B cell (primary cell): Measurements from ENCODE around the gene RBM33. TPM values are rescaled to one million over a fixed set of nuclear protein-coding genes. Genes with fewer than 3 reads are reported as not detected.

ENCODE experiments used
- ATAC-seq: fragments of 200-7000 bp; cut with Tn5 transposase; one replicate; pipeline ENCODE4 v1.10.0; 2021; ENCODE audit warnings: low read depth, mild to moderate bottlenecking, moderate number of reproducible peaks, moderate library complexity
- CTCF ChIA-PET: fragments of 350-600 bp; sonication (Branson Sonifier 250); formaldehyde crosslinking; loops from one replicate; lab custom pipeline; 2021; ENCODE audit warnings: antibody characterized with exemption, inconsistent platforms; lab: Charles Lee
- POLR2A ChIA-PET: fragments of 350-600 bp; sonication (Branson Sonifier 250); formaldehyde crosslinking; loops from one replicate; lab custom pipeline; 2021; ENCODE audit warnings: antibody characterized with exemption; lab: Charles Lee
- DNase-seq: peaks from one replicate; pipeline ENCODE4 v3.0.0; 2013
- H2AFZ ChIP-seq: 2 replicates; pipeline ENCODE4 v1.6.1; 2012; ENCODE audit warnings: mild to moderate bottlenecking, low read depth, low read length; ENCODE audit not compliant: insufficient read depth, poor library complexity, severe bottlenecking
- H3K27ac ChIP-seq, 2 donors: 1 replicate in 1 of 2; 2 replicates in 1 of 2; pipeline ENCODE4 v1.5.1; 2012 to 2013; ENCODE audit warnings: low read length in 2 of 2, mild to moderate bottlenecking in 2 of 2, moderate library complexity in 1 of 2
- H3K27me3 ChIP-seq, 4 experiments: fragments of 200-600 bp in 1 of 4; sonication (generic) in 1 of 4; replicated peaks in 1 of 4; 1 replicate in 2 of 4; 2 replicates in 2 of 4; pipeline versions ENCODE4 v1.6.1 to v1.7.0; 2013 to 2016; ENCODE audit warnings: low read length in 3 of 4, mild to moderate bottlenecking in 2 of 4, mixed read lengths in 1 of 4, moderate library complexity in 1 of 4; ENCODE audit not compliant: insufficient read depth in 4 of 4, control insufficient read depth in 3 of 4; ENCODE audit errors: control extremely low read depth in 1 of 4
- H3K36me3 ChIP-seq, 2 experiments: replicated peaks in 1 of 2; 1 replicate in 1 of 2; 2 replicates in 1 of 2; pipeline versions ENCODE4 v1.6.1 to v1.7.1; 2013; ENCODE audit warnings: low read length in 1 of 2; ENCODE audit not compliant: insufficient read depth in 2 of 2, control insufficient read depth in 1 of 2; ENCODE audit errors: control extremely low read depth in 1 of 2, extremely low read depth in 1 of 2
- H3K4me1 ChIP-seq, 2 donors: fragments of 200-600 bp in 1 of 2; sonication (generic) in 1 of 2; 1 replicate in 1 of 2; 2 replicates in 1 of 2; pipeline versions ENCODE4 v1.5.1 to v1.6.1; 2013 to 2017; ENCODE audit warnings: low read length in 2 of 2; ENCODE audit not compliant: control insufficient read depth in 2 of 2, insufficient read depth in 2 of 2
- H3K4me2 ChIP-seq: replicated peaks from 2 replicates; pipeline ENCODE3; 2012; ENCODE audit warnings: mild to moderate bottlenecking, low read depth, low read length; ENCODE audit not compliant: poor library complexity, severe bottlenecking
- H3K4me3 ChIP-seq, 5 experiments: fragments of 200-600 bp in 1 of 5; sonication (generic) in 1 of 5; 1 replicate in 3 of 5; 2 replicates in 2 of 5; pipeline versions ENCODE4 v1.5.1 to v1.7.0; 2011 to 2016; ENCODE audit warnings: low read length in 4 of 5, mild to moderate bottlenecking in 4 of 5, low read depth in 2 of 5, control low read depth in 1 of 5, moderate library complexity in 1 of 5; ENCODE audit not compliant: insufficient read depth in 1 of 5; ENCODE audit errors: control extremely low read depth in 1 of 5, extremely low read depth in 1 of 5
- H3K79me2 ChIP-seq: fragments of 200-600 bp; sonication (generic); one replicate; pipeline ENCODE4 v1.6.0; 2016; ENCODE audit warnings: low read length; ENCODE audit not compliant: control insufficient read depth, insufficient read depth
- H3K9ac ChIP-seq: fragments of 200-600 bp; sonication (generic); 2 replicates; pipeline ENCODE4 v1.6.1; 2017; ENCODE audit warnings: mild to moderate bottlenecking, low read length, moderate library complexity
- H3K9me3 ChIP-seq, 3 donors: one replicate each; pipeline versions ENCODE4 v1.6.1 to v1.7.1; 2013; ENCODE audit warnings: low read length in 2 of 3; ENCODE audit not compliant: control insufficient read depth in 2 of 3, insufficient read depth in 1 of 3; ENCODE audit errors: control extremely low read depth in 1 of 3
- H4K20me1 ChIP-seq: 2 replicates; pipeline ENCODE4 v1.6.0; 2012; ENCODE audit warnings: mild to moderate bottlenecking, low read length; ENCODE audit not compliant: insufficient read depth, control insufficient read depth, poor library complexity, severe bottlenecking
- H3K27ac Mint-ChIP-seq: one replicate; pipeline ENCODE4 v1.8.0; 2021; ENCODE audit warnings: mixed read lengths
- H3K27me3 Mint-ChIP-seq: one replicate; pipeline ENCODE4 v1.8.0; 2021; ENCODE audit warnings: mixed read lengths
- H3K4me1 Mint-ChIP-seq: one replicate; pipeline ENCODE4 v1.8.0; 2021; ENCODE audit warnings: mixed read lengths
- H3K4me3 Mint-ChIP-seq: one replicate; pipeline ENCODE4 v1.8.0; 2021; ENCODE audit warnings: mixed read lengths
- H3K9me3 Mint-ChIP-seq: one replicate; pipeline ENCODE4 v1.8.0; 2022; ENCODE audit warnings: mixed read lengths; ENCODE audit not compliant: insufficient read depth
- EZH2 ChIP-seq: IDR thresholded peaks from 2 replicates; pipeline ENCODE4 v1.6.1; 2012; ENCODE audit warnings: borderline replicate concordance, low read depth, mild to moderate bottlenecking, moderate library complexity, low read length; ENCODE audit not compliant: insufficient read depth, poor library complexity, severe bottlenecking
- WGBS: methylation state at CpG from one replicate; pipeline ENCODE4 v1.1.5; 2013; ENCODE audit warnings: missing lambda C conversion rate; ENCODE audit not compliant: insufficient coverage; 5-methylcytosine and 5-hydroxymethylcytosine counted together
- intact Hi-C: fragments of 100-400 bp; cut with micrococcal nuclease; formaldehyde crosslinking; loops from one replicate; pipeline ENCODE4 v1.10.0; 2022
- polyA minus RNA-seq: library from RNA; depleted of rRNA, polyadenylated mRNA; stranded (reverse); fragments of >200 nt; gene quantifications from 2 replicates; pipeline ENCODE4 v1.2.3, GENCODE V29; 2012
- polyA plus RNA-seq: library from polyadenylated mRNA; depleted of rRNA; stranded (reverse); fragments of >200 nt; gene quantifications from 2 replicates; pipeline ENCODE4 v1.2.3, GENCODE V29; 2012
- total RNA-seq, 2 donors: library from RNA; stranded (reverse); fragments of 120-200 nt in 1 of 2; gene quantifications; 1 replicate in 1 of 2; 2 replicates in 1 of 2; pipeline versions ENCODE4 v1.2.3 to v1.2.4, GENCODE V29; 2013 to 2022
- TF ChIP-seq, protein P1 (sequence below): fragments of 200-600 bp; IDR thresholded peaks from one replicate; pipeline ENCODE4 v1.8.0; 2022; ENCODE audit warnings: antibody characterized with exemption, mild to moderate bottlenecking

RBM33 gene, protein sequence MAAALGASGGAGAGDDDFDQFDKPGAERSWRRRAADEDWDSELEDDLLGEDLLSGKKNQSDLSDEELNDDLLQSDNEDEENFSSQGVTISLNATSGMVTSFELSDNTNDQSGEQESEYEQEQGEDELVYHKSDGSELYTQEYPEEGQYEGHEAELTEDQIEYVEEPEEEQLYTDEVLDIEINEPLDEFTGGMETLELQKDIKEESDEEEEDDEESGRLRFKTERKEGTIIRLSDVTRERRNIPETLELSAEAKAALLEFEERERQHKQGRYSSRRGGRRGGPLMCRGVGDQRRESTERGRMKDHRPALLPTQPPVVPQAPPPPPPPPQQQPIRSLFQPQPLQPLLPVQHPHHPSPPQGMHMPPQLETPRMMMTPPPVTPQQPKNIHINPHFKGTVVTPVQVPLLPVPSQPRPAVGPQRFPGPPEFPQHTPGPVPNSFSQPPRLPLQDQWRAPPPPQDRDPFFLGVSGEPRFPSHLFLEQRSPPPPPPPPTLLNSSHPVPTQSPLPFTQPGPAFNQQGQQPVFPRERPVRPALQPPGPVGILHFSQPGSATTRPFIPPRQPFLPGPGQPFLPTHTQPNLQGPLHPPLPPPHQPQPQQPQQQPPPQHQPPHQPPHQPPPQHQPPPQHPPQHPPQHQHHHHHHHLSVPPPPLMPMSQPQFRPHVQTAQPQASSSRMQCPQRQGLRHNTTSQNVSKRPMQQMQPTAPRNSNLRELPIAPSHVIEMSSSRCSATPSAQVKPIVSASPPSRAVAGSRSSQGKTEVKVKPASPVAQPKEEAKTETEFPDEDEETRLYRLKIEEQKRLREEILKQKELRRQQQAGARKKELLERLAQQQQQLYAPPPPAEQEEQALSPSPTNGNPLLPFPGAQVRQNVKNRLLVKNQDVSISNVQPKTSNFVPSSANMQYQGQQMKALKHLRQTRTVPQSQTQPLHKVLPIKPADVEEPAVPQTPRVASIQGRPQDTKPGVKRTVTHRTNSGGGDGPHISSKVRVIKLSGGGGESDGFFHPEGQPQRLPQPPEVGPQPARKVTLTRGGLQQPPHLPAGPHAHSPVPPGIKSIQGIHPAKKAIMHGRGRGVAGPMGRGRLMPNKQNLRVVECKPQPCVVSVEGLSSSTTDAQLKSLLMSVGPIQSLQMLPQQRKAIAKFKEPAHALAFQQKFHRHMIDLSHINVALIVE
- total RNA-seq (185 and 189 TPM in 2 replicates), polyA plus RNA-seq (33.5 and 42.3 TPM in 2 replicates), polyA minus RNA-seq (49.1 and 74.8 TPM in 2 replicates)
- total RNA-seq (2013) = 80.3 TPM

DNA sequence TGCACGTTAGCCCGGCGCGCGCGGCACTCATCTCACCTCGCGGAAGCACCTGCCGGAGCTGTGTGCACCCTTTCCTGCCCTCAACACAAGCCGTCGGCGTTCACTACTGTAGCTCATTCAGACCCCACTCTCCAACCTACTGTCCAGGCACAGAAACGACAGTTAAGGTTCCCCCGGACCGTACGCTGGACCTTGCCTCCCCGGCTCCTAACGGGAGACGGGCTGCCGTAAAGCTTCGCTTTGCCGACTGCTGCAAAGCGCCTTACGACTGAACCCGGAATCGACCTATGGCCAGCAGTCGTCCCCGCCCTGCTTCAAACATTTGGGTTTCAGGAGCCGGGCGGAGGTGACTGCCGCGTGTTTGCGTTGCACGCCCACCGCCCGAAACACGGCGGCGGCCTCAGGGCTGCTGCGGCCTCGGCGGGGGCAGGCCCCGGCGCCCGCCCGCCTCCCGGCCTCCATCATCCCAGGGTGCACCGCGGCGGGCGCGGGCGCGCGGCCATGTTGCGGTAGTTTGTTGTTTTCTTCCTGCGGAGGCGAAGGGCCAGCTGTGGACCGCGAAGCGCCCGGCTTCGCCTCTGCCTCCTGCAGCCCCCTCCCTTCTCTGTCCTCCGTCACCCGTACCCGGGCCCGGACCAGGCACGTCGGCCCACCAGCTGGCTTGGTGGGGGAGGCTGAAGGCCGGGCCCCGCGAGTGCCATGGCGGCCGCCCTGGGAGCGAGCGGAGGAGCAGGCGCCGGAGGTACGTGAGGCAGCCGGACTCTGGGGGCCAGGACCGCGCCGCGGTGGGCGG lies at the start of gene RBM33:
RBM33 (plus strand) TSS at position 484 of the 793 bp plus-strand sequence; CDS start at position 700, 216 bp downstream.
- Mint-ChIP-seq H3K27ac (peak within 1 kb of the TSS; percentile 96), H3K4me1 (peaks cover 45% of the 10 kb centered on the region), H3K4me3 (peak within 1 kb of the TSS; percentile 92), H3K27me3 (no peaks in the 10 kb centered on the region), H3K9me3 (peaks cover 5% of the 10 kb centered on the region)
- Histone ChIP-seq H2AFZ (peak within 1 kb of the TSS; percentile 99), H3K9me3 (peaks cover 0 to 12% (median 6%) of the 10 kb centered on the region in 3 donors), H3K4me1 (peaks cover 20 to 25% of the 10 kb centered on the region in 2 donors), H4K20me1 (peaks cover 5% of the 10 kb centered on the region), H3K4me2 (peak within 1 kb of the TSS; percentile 81), H3K36me3 (peaks cover 2 to 23% of the 10 kb centered on the region in 2 experiments), H3K4me3 (peak within 1 kb of the TSS; percentile 70 to 96 (median 90)), H3K79me2 (peaks cover 62% of the 10 kb centered on the region), H3K27ac (peak within 1 kb of the TSS; percentile 88 to 92), H3K27me3 (no peaks in the 10 kb centered on the region), H3K9ac (peak within 1 kb of the TSS; percentile 92)
- TF ChIP-seq, protein P1, sequence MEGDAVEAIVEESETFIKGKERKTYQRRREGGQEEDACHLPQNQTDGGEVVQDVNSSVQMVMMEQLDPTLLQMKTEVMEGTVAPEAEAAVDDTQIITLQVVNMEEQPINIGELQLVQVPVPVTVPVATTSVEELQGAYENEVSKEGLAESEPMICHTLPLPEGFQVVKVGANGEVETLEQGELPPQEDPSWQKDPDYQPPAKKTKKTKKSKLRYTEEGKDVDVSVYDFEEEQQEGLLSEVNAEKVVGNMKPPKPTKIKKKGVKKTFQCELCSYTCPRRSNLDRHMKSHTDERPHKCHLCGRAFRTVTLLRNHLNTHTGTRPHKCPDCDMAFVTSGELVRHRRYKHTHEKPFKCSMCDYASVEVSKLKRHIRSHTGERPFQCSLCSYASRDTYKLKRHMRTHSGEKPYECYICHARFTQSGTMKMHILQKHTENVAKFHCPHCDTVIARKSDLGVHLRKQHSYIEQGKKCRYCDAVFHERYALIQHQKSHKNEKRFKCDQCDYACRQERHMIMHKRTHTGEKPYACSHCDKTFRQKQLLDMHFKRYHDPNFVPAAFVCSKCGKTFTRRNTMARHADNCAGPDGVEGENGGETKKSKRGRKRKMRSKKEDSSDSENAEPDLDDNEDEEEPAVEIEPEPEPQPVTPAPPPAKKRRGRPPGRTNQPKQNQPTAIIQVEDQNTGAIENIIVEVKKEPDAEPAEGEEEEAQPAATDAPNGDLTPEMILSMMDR = no peak
- TF ChIP-seq EZH2 = no peak
- ChIA-PET POLR2A (interaction anchor here (0.6 to 1.1 kb wide), 6 partner anchors 27 to 1193 kb away, joined by 4 to 6 read pairs (median 4); no protein-coding TSS in a partner anchor), CTCF (interaction anchor here (0.7 to 1.0 kb wide), 3 partner anchors 9 to 265 kb away, joined by 3 to 7 read pairs (median 3); no protein-coding TSS in a partner anchor)
- ATAC-seq = peak; percentile 74
- DNase-seq = peak; percentile 93
- under 1% methylated on average over 83 of the region's 85 CpGs for WGBS
- intact Hi-C loops = loop anchor here (2.0 to 10.0 kb wide), 3 partner anchors 78 to 1248 kb away; partner anchors contain the start of genes LMBR1 and PAXIP1
